ENCODE measurements around the gene CTF1. TPM values are rescaled to one million over a fixed set of nuclear protein-coding genes. Genes with fewer than 3 reads are reported as not detected.

The CTF1 gene
- total RNA-seq, 2 experiments from 2014 or later, result 0.09 to 0.46 TPM

GRCh38 chr16:30850246-30850645, 46.2 kb upstream of the CTF1 start:
- no peak overlapping the region for H3K4me2 ChIP-seq (ENCODE audit: low read length)
- H4K20me1 ChIP-seq (ENCODE audit: insufficient read depth, low read length), result no peaks in the 10 kb centered on the region
- no peaks in the 10 kb centered on the region for H3K9me3 ChIP-seq (ENCODE audit: low read length)
- intact Hi-C loops (cut with micrococcal nuclease; ENCODE audit: unreplicated experiment), result no loop called here
- no peak overlapping the region for H2AFZ ChIP-seq (ENCODE audit: low read length)
- no TSS peak for BruUV-seq (replicated peaks)
- ChIA-PET CTCF (ENCODE audit: unreplicated experiment) (no interaction called here), POLR2A (interaction anchor here (0.6 to 0.7 kb wide), 2 partner anchors 7 to 52 kb away, joined by 4 to 5 read pairs; no protein-coding TSS in a partner anchor)
- no peaks in the 10 kb centered on the region for H3K79me2 ChIP-seq (ENCODE audit: insufficient read depth, low read depth, low read length)
- no peak overlapping the region for H3K4me3 ChIP-seq (ENCODE audit: low read depth, low read length, poor library complexity, severe bottlenecking)
- H3K36me3 ChIP-seq (ENCODE audit: insufficient read depth, low read length), result no peaks in the 10 kb centered on the region
- TF ChIP-seq EZH2phosphoT487 (IDR thresholded peaks at IDR 0.05; ENCODE audit: borderline replicate concordance, low read depth, low read length) (no peak), CTCF (conservative IDR thresholded peaks at IDR 0.05; ENCODE audit: low read length) (no peak)
- H3K27ac ChIP-seq (ENCODE audit: low read depth, low read length, poor library complexity, severe bottlenecking), result no peak overlapping the region
- no peaks in the 10 kb centered on the region for H3K9me2 ChIP-seq (ENCODE audit: insufficient read depth, low read length)
- DNase-seq (ENCODE audit: low spot score), result no peak
- peaks cover 2% of the 10 kb centered on the region for H3K4me1 ChIP-seq (ENCODE audit: insufficient read depth, low read length, poor library complexity, severe bottlenecking)

GRCh38 chr16:30853758-30854157, 42.7 kb upstream of the CTF1 start:
- Histone ChIP-seq H3K4me2 (ENCODE audit: low read length) (no peak overlapping the region), H4K20me1 (ENCODE audit: insufficient read depth, low read length) (no peaks in the 10 kb centered on the region), H3K9me2 (ENCODE audit: insufficient read depth, low read length) (no peaks in the 10 kb centered on the region), H3K36me3 (ENCODE audit: insufficient read depth, low read length) (no peaks in the 10 kb centered on the region), H3K4me3 (ENCODE audit: low read depth, low read length, poor library complexity, severe bottlenecking) (no peak overlapping the region), H3K27ac (ENCODE audit: low read depth, low read length, poor library complexity, severe bottlenecking) (no peak overlapping the region), H2AFZ (ENCODE audit: low read length) (no peak overlapping the region), H3K9me3 (ENCODE audit: low read length) (no peaks in the 10 kb centered on the region), H3K79me2 (ENCODE audit: insufficient read depth, low read depth, low read length) (no peaks in the 10 kb centered on the region), H3K4me1 (ENCODE audit: insufficient read depth, low read length, poor library complexity, severe bottlenecking) (no peaks in the 10 kb centered on the region)
- no peak for TF ChIP-seq CTCF (conservative IDR thresholded peaks at IDR 0.05; ENCODE audit: low read length)
- no peak for TF ChIP-seq EZH2phosphoT487 (IDR thresholded peaks at IDR 0.05; ENCODE audit: borderline replicate concordance, low read depth, low read length)
- no TSS peak for BruUV-seq (replicated peaks)
- DNase-seq (ENCODE audit: low spot score), result no peak
- ChIA-PET POLR2A (interaction anchor here (1.1 to 3.0 kb wide), 3 partner anchors 13 to 23 kb away, joined by 3 to 9 read pairs (median 3); no protein-coding TSS in a partner anchor), CTCF (ENCODE audit: unreplicated experiment) (interaction anchor here (0.6 kb wide), 1 partner anchor 210 kb away, joined by 3 read pairs; no protein-coding TSS in a partner anchor)
- intact Hi-C loops (cut with micrococcal nuclease; ENCODE audit: unreplicated experiment), result no loop called here

- Histone ChIP-seq H3K36me3 (ENCODE audit: insufficient read depth, low read length) (no peaks in the 10 kb centered on the region), H3K4me1 (ENCODE audit: insufficient read depth, low read length, poor library complexity, severe bottlenecking) (no peaks in the 10 kb centered on the region), H3K27ac (ENCODE audit: low read depth, low read length, poor library complexity, severe bottlenecking) (no peak overlapping the region), H3K4me3 (ENCODE audit: low read depth, low read length, poor library complexity, severe bottlenecking) (no peak overlapping the region), H2AFZ (ENCODE audit: low read length) (no peak overlapping the region), H3K79me2 (ENCODE audit: insufficient read depth, low read depth, low read length) (no peaks in the 10 kb centered on the region), H4K20me1 (ENCODE audit: insufficient read depth, low read length) (no peaks in the 10 kb centered on the region), H3K9me2 (ENCODE audit: insufficient read depth, low read length) (no peaks in the 10 kb centered on the region), H3K4me2 (ENCODE audit: low read length) (no peak overlapping the region), H3K9me3 (ENCODE audit: low read length) (no peaks in the 10 kb centered on the region)
- intact Hi-C loops (cut with micrococcal nuclease; ENCODE audit: unreplicated experiment), result no loop called here
- CTCF ChIA-PET (ENCODE audit: unreplicated experiment), result no interaction called here
- POLR2A ChIA-PET, result interaction anchor here (0.6 kb wide), 2 partner anchors 8 to 13 kb away, joined by 4 read pairs; no protein-coding TSS in a partner anchor
- no peak for DNase-seq (ENCODE audit: low spot score)
- BruUV-seq (replicated peaks), result no TSS peak
- no peak for TF ChIP-seq EZH2phosphoT487 (IDR thresholded peaks at IDR 0.05; ENCODE audit: borderline replicate concordance, low read depth, low read length)
- no peak for TF ChIP-seq CTCF (conservative IDR thresholded peaks at IDR 0.05; ENCODE audit: low read length)
These were observed 38.3 kb upstream of the CTF1 start for GRCh38 chr16:30858111-30858495.

Measured in OCI-LY7 (cell line).